ENCODE results near the gene FHL3.
"Not testable (repeated sequence)": the region's sequence is repeated elsewhere in the genome, so short reads cannot be mapped to it uniquely, and the experiment has no call there.

FHL3 gene

GRCh38 chr1:37995751-37996345 is 9.5 kb downstream of the FHL3 start:
- peak overlapping the region; percentile 28 for H3K27ac ChIP-seq
- DNase-seq (ENCODE audit: low read depth, low spot score) = no peak

GRCh38 chr1:37994886-37995566 is 10.3 kb downstream of the FHL3 start:
- DNase-seq (ENCODE audit: low read depth, low spot score) = no peak
- peak overlapping the region; percentile 28 for H3K27ac ChIP-seq

GRCh38 chr1:37989361-37989930 is 15.9 kb downstream of the FHL3 start:
- peak overlapping the region; percentile 78 for H3K27ac ChIP-seq
- DNase-seq (ENCODE audit: low read depth, low spot score) = no peak

- no peak for DNase-seq (ENCODE audit: low read depth, low spot score)
- H3K27ac ChIP-seq = no peak overlapping the region
Observed at GRCh38 chr1:37987679-37988078, 17.6 kb downstream of the FHL3 start.

- no peak for DNase-seq (ENCODE audit: low read depth, low spot score)
- no peak overlapping the region for H3K27ac ChIP-seq
Observed at GRCh38 chr1:37983546-37983945, 21.8 kb downstream of the FHL3 start.

- no peak for DNase-seq (ENCODE audit: low read depth, low spot score)
- no peak overlapping the region for H3K27ac ChIP-seq
Observed at GRCh38 chr1:37978541-37978940, 26.8 kb downstream of the FHL3 start.

- not testable (repeated sequence) for H3K27ac ChIP-seq; DNase-seq (ENCODE audit: low read depth, low spot score)
Observed at GRCh38 chr1:37975083-37975482, 30.2 kb downstream of the FHL3 start.

GRCh38 chr1:37974567-37974966 is 30.7 kb downstream of the FHL3 start:
- no peak overlapping the region for H3K27ac ChIP-seq
- no peak for DNase-seq (ENCODE audit: low read depth, low spot score)

GRCh38 chr1:37973684-37974083 is 31.6 kb downstream of the FHL3 start:
- not testable (repeated sequence) for H3K27ac ChIP-seq; DNase-seq (ENCODE audit: low read depth, low spot score)

GRCh38 chr1:37965301-37965700 is 40.0 kb downstream of the FHL3 start:
- H3K27ac ChIP-seq = no peak overlapping the region
- no peak for DNase-seq (ENCODE audit: low read depth, low spot score)

GRCh38 chr1:37964106-37964505 is 41.2 kb downstream of the FHL3 start:
- DNase-seq (ENCODE audit: low read depth, low spot score); H3K27ac ChIP-seq: not testable (repeated sequence)

- H3K27ac ChIP-seq = no peak overlapping the region
- peak; percentile 16 for DNase-seq (ENCODE audit: low read depth, low spot score)
Observed at GRCh38 chr1:37958690-37959089, 46.6 kb downstream of the FHL3 start.

- no peak for DNase-seq (ENCODE audit: low read depth, low spot score)
- H3K27ac ChIP-seq = no peak overlapping the region
Observed at GRCh38 chr1:37955685-37956084, 49.6 kb downstream of the FHL3 start.

- no peak overlapping the region for H3K27ac ChIP-seq
- no peak for DNase-seq (ENCODE audit: low read depth, low spot score)
Observed at GRCh38 chr1:37954316-37954971, 50.9 kb downstream of the FHL3 start.

GRCh38 chr1:37952738-37953137 is 52.6 kb downstream of the FHL3 start:
- no peak overlapping the region for H3K27ac ChIP-seq
- no peak for DNase-seq (ENCODE audit: low read depth, low spot score)

GRCh38 chr1:37951783-37952624 is 53.3 kb downstream of the FHL3 start:
- no peak overlapping the region for H3K27ac ChIP-seq
- DNase-seq (ENCODE audit: low read depth, low spot score) = no peak

- DNase-seq (ENCODE audit: low read depth, low spot score) = no peak
Observed at GRCh38 chr1:37951041-37951782, 54.1 kb downstream of the FHL3 start.

GRCh38 chr1:37949524-37950152 is 55.7 kb downstream of the FHL3 start:
- DNase-seq (ENCODE audit: low read depth, low spot score) = no peak
- H3K27ac ChIP-seq = no peak overlapping the region

More at GRCh38 chr1:37951041-37951782, 54.1 kb downstream of the FHL3 start:
- no peak overlapping the region for H3K27ac ChIP-seq

- DNase-seq (ENCODE audit: low read depth, low spot score) = no peak
- no peak overlapping the region for H3K27ac ChIP-seq
Observed at GRCh38 chr1:37948841-37949240, 56.5 kb downstream of the FHL3 start.
